ENCODE results near the gene MSLN. TPM values are rescaled to one million over a fixed set of nuclear protein-coding genes. Genes with fewer than 3 reads are reported as not detected.

MSLN gene
- total RNA-seq, 2 donors from 2014 or later: 0.74 to 7.3 TPM

GRCh38 chr16:785563-786535, 25.3 kb downstream of the MSLN start:
- Histone ChIP-seq H3K4me1 (replicated peaks) (peaks cover 5% of the 10 kb centered on the region), H3K4me3 (no peak overlapping the region), H3K27ac (no peak overlapping the region), H3K27me3 (replicated peaks; ENCODE audit: insufficient read depth) (peaks cover 14% of the 10 kb centered on the region), H3K9me3 (no peaks in the 10 kb centered on the region), H3K36me3 (no peaks in the 10 kb centered on the region)
- TF ChIP-seq POLR2AphosphoS5 (IDR thresholded peaks at IDR 0.05) (peak; percentile 10), POLR2A (IDR thresholded peaks at IDR 0.05) (no peak), CTCF (IDR thresholded peaks at IDR 0.05) (peak; percentile 54 to 87 (median 76))
- DNase-seq (ENCODE audit: low spot score): peak; percentile 43
- 62% methylated on average over 56 of the region's 58 CpGs for WGBS
- intact Hi-C loops (cut with DNase I): loop anchor here (5.0 kb wide), 1 partner anchor 74 kb away; no protein-coding TSS in a partner anchor

GRCh38 chr16:787321-787966, 26.9 kb downstream of the MSLN start:
- Histone ChIP-seq H3K4me3 (peak overlapping the region; percentile 91 to 99), H3K4me1 (replicated peaks) (peaks cover 5% of the 10 kb centered on the region), H3K9me3 (no peaks in the 10 kb centered on the region), H3K27ac (peak overlapping the region; percentile 39 to 53), H3K27me3 (replicated peaks; ENCODE audit: insufficient read depth) (peaks cover 5% of the 10 kb centered on the region), H3K36me3 (no peaks in the 10 kb centered on the region)
- no peak for TF ChIP-seq POLR2AphosphoS5 (IDR thresholded peaks at IDR 0.05)
- TF ChIP-seq CTCF (IDR thresholded peaks at IDR 0.05): no peak
- no peak for TF ChIP-seq POLR2A (IDR thresholded peaks at IDR 0.05)
- WGBS: 19% methylated on average over 36 of the region's 47 CpGs
- intact Hi-C loops (cut with DNase I): loop anchor here (5.0 kb wide), 1 partner anchor 75 kb away; no protein-coding TSS in a partner anchor
- DNase-seq (ENCODE audit: low spot score): no peak

- H3K9me3 ChIP-seq: no peaks in the 10 kb centered on the region
- 0% methylated on average over 16 of the region's 45 CpGs for WGBS
- no peaks in the 10 kb centered on the region for H3K36me3 ChIP-seq
- TF ChIP-seq POLR2A (IDR thresholded peaks at IDR 0.05): no peak
- no peak for TF ChIP-seq POLR2AphosphoS5 (IDR thresholded peaks at IDR 0.05)
- TF ChIP-seq CTCF (IDR thresholded peaks at IDR 0.05): peak in 1 of 4 experiments; percentile 28
- peaks cover 3% of the 10 kb centered on the region for H3K27me3 ChIP-seq (replicated peaks; ENCODE audit: insufficient read depth)
- peaks cover 5% of the 10 kb centered on the region for H3K4me1 ChIP-seq (replicated peaks)
- intact Hi-C loops (cut with DNase I): loop anchor here (5.0 kb wide), 1 partner anchor 76 kb away; no protein-coding TSS in a partner anchor
- DNase-seq (ENCODE audit: low spot score): no peak
- peak within 1 kb of the TSS; percentile 91 to 99 for H3K4me3 ChIP-seq
- H3K27ac ChIP-seq: peak within 1 kb of the TSS; percentile 39 to 53
Measured at GRCh38 chr16:787978-788398, 27.5 kb downstream of the MSLN start, which contains the start of gene RPUSD1. RPUSD1 (minus strand) TSS chr16:788381; CDS start chr16:787737, 644 bp downstream.

GRCh38 chr16:788399-789126, 28.0 kb downstream of the MSLN start, which contains the start of gene CHTF18:
CHTF18 (plus strand) TSS chr16:788620; CDS start chr16:788685, 65 bp downstream.
- H3K4me3 ChIP-seq: peak within 1 kb of the TSS; percentile 91 to 99
- WGBS: 0% methylated on average over 17 of the region's 97 CpGs
- intact Hi-C loops (cut with DNase I): loop anchor here (5.0 kb wide), 1 partner anchor 76 kb away; no protein-coding TSS in a partner anchor
- no peaks in the 10 kb centered on the region for H3K9me3 ChIP-seq
- peaks cover 5% of the 10 kb centered on the region for H3K4me1 ChIP-seq (replicated peaks)
- peak; percentile 91 for DNase-seq (ENCODE audit: low spot score)
- TF ChIP-seq POLR2A (IDR thresholded peaks at IDR 0.05): peak; percentile 17
- TF ChIP-seq CTCF (IDR thresholded peaks at IDR 0.05): no peak
- H3K27ac ChIP-seq: peak within 1 kb of the TSS; percentile 39 to 53
- H3K36me3 ChIP-seq: no peaks in the 10 kb centered on the region
- H3K27me3 ChIP-seq (replicated peaks; ENCODE audit: insufficient read depth): no peaks in the 10 kb centered on the region
